Activated T-helper 1 cell treated with anti-CD3 and anti-CD28 coated beads, Interleukin-12 subunit alpha, Interleukin-12 subunit beta, Interleukin-2, Interleukin-4 antibody, amounts not matched to agents 30 ng/mL and 10 ng/mL and 1 ng/mL, durations not matched to agents 14 hours and 24 hours and 36 hours (primary cell): ENCODE measurements around the gene MRPL38. TPM values are rescaled to one million over a fixed set of nuclear protein-coding genes. Genes with fewer than 3 reads are reported as not detected.
"Not testable (repeated sequence)": the region's sequence is repeated elsewhere in the genome, so short reads cannot be mapped to it uniquely, and the experiment has no call there.

Experiments
- DNase-seq: peaks from one replicate; pipeline ENCODE4 v3.0.0; 2021; ENCODE audit warnings: low spot score
- H3K27ac Mint-ChIP-seq: one replicate; pipeline ENCODE4 v1.8.0; 2021; ENCODE audit warnings: mild to moderate bottlenecking, mixed read lengths
- H3K27me3 Mint-ChIP-seq: one replicate; pipeline ENCODE4 v1.8.0; 2022; ENCODE audit warnings: mild to moderate bottlenecking, moderate library complexity, mixed read lengths; ENCODE audit not compliant: insufficient read depth
- H3K36me3 Mint-ChIP-seq: one replicate; pipeline ENCODE4 v1.8.0; 2021; ENCODE audit warnings: low read depth, mixed read lengths
- H3K4me1 Mint-ChIP-seq: one replicate; pipeline ENCODE4 v1.8.0; 2021; ENCODE audit warnings: low read depth, mixed read lengths
- H3K4me3 Mint-ChIP-seq: one replicate; pipeline ENCODE4 v1.8.0; 2021; ENCODE audit warnings: mild to moderate bottlenecking, moderate library complexity, mixed read lengths
- H3K9me3 Mint-ChIP-seq: one replicate; pipeline ENCODE4 v1.8.0; 2021; ENCODE audit warnings: mixed read lengths
- intact Hi-C: fragments of 100-400 bp; cut with micrococcal nuclease; formaldehyde crosslinking; loops from one replicate; pipeline ENCODE4 v1.15.1; 2024
- total RNA-seq: library from RNA; stranded (reverse); gene quantifications from 2 replicates; pipeline ENCODE4 v1.2.3, GENCODE V29; 2022

The MRPL38 gene
- total RNA-seq, 1 donor from 2014 or later: 160 TPM

DNA sequence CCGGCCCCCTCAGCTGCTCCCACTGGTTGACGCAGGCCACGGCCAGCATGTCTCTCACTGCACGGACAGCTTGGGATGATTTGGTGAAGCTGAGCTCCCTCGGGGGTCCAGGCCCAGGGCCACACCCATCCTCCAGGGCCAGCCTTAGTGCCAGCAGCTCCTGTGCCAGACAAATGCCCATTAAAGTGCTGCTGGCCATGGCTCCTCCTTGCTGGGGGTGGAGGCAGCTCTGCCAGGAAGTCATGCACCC, 28.8 kb downstream of the MRPL38 start:
- no peaks in the 10 kb centered on the region for H3K9me3 Mint-ChIP-seq
- peak overlapping the region; percentile 93 for H3K4me3 Mint-ChIP-seq
- no peak for DNase-seq
- peaks cover 38% of the 10 kb centered on the region for H3K4me1 Mint-ChIP-seq
- intact Hi-C loops: loop anchor here (2.0 kb wide), 2 partner anchors 21 to 29 kb away; partner anchors contain the start of genes MRPL38 and WBP2
- peak overlapping the region; percentile 95 for H3K27ac Mint-ChIP-seq
- peaks cover 2% of the 10 kb centered on the region for H3K36me3 Mint-ChIP-seq
- peaks cover 12% of the 10 kb centered on the region for H3K27me3 Mint-ChIP-seq

DNA sequence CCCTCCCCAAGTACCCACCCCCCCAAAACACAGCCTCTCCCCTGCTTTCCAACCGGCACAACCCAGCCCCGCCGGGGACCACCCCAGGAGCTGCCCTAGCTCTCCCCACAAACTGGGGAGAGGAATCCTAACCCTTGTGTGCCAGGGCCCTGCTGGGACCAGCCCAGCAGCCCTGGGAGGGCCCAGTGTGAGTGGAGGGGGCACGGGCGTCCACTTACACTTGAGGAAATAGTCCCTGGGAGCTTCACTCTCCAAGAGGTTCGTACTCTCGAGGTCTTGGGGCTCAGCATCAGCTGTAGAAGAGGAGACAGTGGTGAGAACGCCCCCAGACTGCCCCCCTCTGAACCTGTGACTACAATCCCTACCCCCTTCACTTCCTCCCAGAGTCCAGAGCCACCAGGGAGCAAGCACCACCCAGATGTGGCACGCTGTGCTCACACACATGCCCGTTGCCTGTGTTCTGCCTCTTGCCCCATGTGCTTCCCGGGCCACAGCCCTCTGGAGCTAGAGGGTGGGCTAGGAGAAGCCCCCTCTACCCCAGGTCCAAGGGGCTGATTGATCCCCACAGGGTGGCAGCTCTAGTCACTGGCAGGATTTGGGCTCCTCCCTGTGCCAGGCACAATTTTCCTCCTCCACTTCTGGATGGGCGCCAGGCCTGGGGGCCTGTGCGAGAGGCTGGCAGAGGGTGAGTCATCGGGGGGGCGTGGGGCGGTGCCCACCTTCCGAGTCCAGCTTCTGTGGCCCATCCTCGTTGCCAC, 29.3 kb downstream of the MRPL38 start:
- H3K27me3 Mint-ChIP-seq: peaks cover 10% of the 10 kb centered on the region
- no peaks in the 10 kb centered on the region for H3K9me3 Mint-ChIP-seq
- no peak overlapping the region for H3K4me3 Mint-ChIP-seq
- peaks cover 2% of the 10 kb centered on the region for H3K36me3 Mint-ChIP-seq
- peak overlapping the region; percentile 95 for H3K27ac Mint-ChIP-seq
- peaks cover 38% of the 10 kb centered on the region for H3K4me1 Mint-ChIP-seq
- intact Hi-C loops: no loop called here
- DNase-seq: no peak

- DNase-seq: no peak
- Mint-ChIP-seq H3K27ac (no peak overlapping the region), H3K4me1 (peaks cover 38% of the 10 kb centered on the region), H3K4me3 (no peak overlapping the region), H3K36me3 (peaks cover 2% of the 10 kb centered on the region), H3K9me3 (no peaks in the 10 kb centered on the region), H3K27me3 (peaks cover 4% of the 10 kb centered on the region)
- intact Hi-C loops: no loop called here
These were observed 30.1 kb downstream of the MRPL38 start for GRCh38 chr17:75874323-75875181.

GRCh38 chr17:75873587-75874322, 30.9 kb downstream of the MRPL38 start:
- Mint-ChIP-seq H3K27ac (peak overlapping the region; percentile 34), H3K27me3 (peaks cover 1% of the 10 kb centered on the region), H3K4me1 (peaks cover 38% of the 10 kb centered on the region), H3K9me3 (no peaks in the 10 kb centered on the region), H3K4me3 (no peak overlapping the region), H3K36me3 (peaks cover 2% of the 10 kb centered on the region)
- intact Hi-C loops: no loop called here
- DNase-seq: no peak

GRCh38 chr17:75872434-75873351, 32.0 kb downstream of the MRPL38 start:
- H3K27me3 Mint-ChIP-seq: no peaks in the 10 kb centered on the region
- H3K27ac Mint-ChIP-seq: peak overlapping the region; percentile 84
- H3K36me3 Mint-ChIP-seq: peaks cover 2% of the 10 kb centered on the region
- H3K9me3 Mint-ChIP-seq: no peaks in the 10 kb centered on the region
- DNase-seq: peak; percentile 69
- peaks cover 37% of the 10 kb centered on the region for H3K4me1 Mint-ChIP-seq
- H3K4me3 Mint-ChIP-seq: peak overlapping the region; percentile 5
- intact Hi-C loops: loop anchor here (1.0 kb wide), 1 partner anchor 17 kb away; the partner anchor contains the start of gene WBP2

- H3K4me3 Mint-ChIP-seq, DNase-seq, H3K36me3 Mint-ChIP-seq, H3K9me3 Mint-ChIP-seq, H3K27ac Mint-ChIP-seq, H3K27me3 Mint-ChIP-seq, intact Hi-C loops: not testable (repeated sequence)
- H3K4me1 Mint-ChIP-seq: peaks cover 26% of the 10 kb centered on the region
These were observed 34.5 kb downstream of the MRPL38 start for GRCh38 chr17:75870228-75870627.

DNA sequence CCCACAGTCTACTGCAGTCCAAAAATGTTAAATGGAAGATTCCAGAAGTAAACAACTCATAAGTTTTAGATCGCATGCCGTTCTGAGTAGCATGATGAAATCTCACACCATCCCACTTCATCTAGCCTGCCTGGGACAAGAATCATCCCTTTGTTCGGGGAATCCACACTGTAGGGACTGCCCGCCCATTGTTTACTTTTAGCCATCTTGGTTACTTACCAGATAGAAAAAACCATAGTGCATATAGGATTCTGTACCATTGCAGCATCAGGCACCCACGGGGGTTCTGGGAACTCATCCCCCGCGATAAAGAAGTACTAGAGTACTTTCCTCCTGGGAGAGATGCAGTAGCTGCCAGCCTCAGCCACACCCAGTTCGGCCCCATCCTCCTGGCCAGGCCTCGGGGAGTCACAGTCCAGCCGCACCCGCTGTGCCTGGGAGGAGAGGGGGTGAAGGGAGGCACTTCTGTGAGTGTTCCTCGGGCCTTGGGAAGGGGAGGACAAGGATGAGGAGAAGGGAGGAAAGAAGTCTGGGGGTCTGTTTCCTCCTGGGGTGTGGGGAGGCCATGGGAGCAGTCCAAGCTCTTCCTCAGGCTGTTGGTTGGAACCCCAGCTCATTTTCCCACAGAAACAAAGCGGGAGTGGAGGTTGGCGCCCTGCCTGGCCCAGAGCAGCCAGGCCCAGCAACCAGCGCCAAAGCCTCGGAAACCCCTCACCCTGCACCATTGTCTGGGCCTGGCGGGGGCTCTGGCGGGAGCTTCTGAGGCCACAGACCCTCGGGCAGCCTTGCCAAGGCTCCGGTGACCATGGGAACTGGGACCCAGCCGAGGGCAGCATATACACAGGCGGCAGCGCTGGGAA, 35.2 kb downstream of the MRPL38 start:
- Mint-ChIP-seq H3K36me3 (no peaks in the 10 kb centered on the region), H3K27ac (no peak overlapping the region), H3K9me3 (no peaks in the 10 kb centered on the region), H3K4me1 (peaks cover 34% of the 10 kb centered on the region), H3K4me3 (no peak overlapping the region), H3K27me3 (no peaks in the 10 kb centered on the region)
- DNase-seq: no peak
- intact Hi-C loops: no loop called here

DNA sequence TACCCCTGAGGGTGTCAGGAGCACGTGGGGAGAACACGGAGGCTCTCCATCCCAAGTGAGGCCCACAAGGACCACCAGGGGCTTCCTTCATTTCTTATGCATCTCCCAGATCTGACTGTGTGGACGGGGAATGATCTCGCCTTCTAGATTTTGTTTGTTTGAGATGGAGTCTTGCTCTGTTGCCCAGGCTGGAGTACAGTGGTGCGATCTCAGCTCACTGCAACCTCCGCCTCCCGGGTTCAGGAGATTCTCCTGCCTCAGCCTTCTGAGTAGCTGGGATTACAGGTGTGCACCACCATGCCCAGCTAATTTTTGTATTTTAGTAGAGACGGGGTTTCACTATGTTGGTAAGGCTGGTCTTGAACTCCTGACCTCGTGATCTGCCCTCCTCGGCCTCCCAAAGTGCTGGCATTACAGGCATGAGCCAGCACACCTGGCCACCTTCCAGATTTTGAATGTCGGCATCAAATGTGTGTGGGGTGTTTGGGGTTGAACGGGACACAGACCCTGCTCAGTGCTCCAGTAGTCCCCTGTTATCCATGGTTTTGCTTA, 35.9 kb downstream of the MRPL38 start:
- H3K27ac Mint-ChIP-seq, H3K27me3 Mint-ChIP-seq, H3K9me3 Mint-ChIP-seq, H3K4me3 Mint-ChIP-seq, DNase-seq, H3K36me3 Mint-ChIP-seq, intact Hi-C loops: not testable (repeated sequence)
- H3K4me1 Mint-ChIP-seq: peaks cover 36% of the 10 kb centered on the region

- peaks cover 21% of the 10 kb centered on the region for H3K4me1 Mint-ChIP-seq
- intact Hi-C loops, DNase-seq, H3K9me3 Mint-ChIP-seq, H3K36me3 Mint-ChIP-seq, H3K27me3 Mint-ChIP-seq: not testable (repeated sequence)
- H3K27ac Mint-ChIP-seq: peak overlapping the region; percentile 82
- peak overlapping the region; percentile 50 for H3K4me3 Mint-ChIP-seq
These were observed 39.1 kb downstream of the MRPL38 start for GRCh38 chr17:75865404-75866188.

GRCh38 chr17:75864887-75865286, 39.8 kb downstream of the MRPL38 start:
- H3K4me3 Mint-ChIP-seq: peak overlapping the region; percentile 50
- DNase-seq, H3K27me3 Mint-ChIP-seq, H3K9me3 Mint-ChIP-seq, H3K36me3 Mint-ChIP-seq, intact Hi-C loops: not testable (repeated sequence)
- H3K27ac Mint-ChIP-seq: peak overlapping the region; percentile 82
- H3K4me1 Mint-ChIP-seq: peaks cover 21% of the 10 kb centered on the region

DNA sequence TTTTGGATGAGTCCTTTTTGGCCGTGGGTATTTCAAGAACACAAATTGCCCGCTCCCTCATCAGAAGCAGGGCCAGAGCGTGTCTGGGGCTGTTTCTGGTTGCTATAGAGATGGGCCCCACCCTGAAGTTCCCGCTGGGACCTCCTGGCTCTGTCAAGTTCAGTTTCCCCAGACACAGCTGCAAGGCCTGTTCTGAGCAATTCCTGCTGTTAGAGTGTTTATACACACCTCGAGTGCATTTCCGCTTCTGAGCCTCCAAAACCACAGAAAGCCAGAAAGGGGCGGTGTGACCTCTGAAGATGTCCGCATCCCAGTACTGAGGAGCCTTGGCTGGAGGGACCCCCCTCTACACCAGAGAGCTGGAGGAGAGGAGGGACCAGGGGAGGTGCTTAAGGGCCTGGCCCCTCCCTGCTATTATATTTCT, 40.2 kb downstream of the MRPL38 start:
- intact Hi-C loops: no loop called here
- peaks cover 1% of the 10 kb centered on the region for H3K36me3 Mint-ChIP-seq
- peak; percentile 62 for DNase-seq
- H3K9me3 Mint-ChIP-seq: no peaks in the 10 kb centered on the region
- no peaks in the 10 kb centered on the region for H3K27me3 Mint-ChIP-seq
- H3K27ac Mint-ChIP-seq: peak overlapping the region; percentile 82
- H3K4me1 Mint-ChIP-seq: peaks cover 21% of the 10 kb centered on the region
- H3K4me3 Mint-ChIP-seq: peak overlapping the region; percentile 50
